ENCODE measurements around the gene CDH13.

DNA sequence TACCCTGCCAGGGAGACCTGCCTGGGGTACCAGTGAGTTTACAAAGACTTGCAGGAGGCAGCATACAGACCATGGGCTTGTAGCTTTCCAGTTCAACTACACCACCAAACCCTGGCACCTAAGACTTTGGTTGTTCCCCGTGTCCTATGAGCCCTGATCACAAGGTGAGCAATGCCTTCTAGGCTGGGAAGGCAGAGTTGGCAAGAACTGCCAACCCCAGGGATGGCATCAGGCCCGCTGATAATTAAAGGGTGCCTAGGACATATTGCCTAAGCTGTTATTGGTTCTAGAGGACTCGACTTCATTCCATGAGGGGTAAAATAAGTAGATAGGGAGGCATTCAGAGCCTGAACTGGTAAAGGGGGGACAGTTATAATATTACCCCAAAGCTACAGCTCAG lies 41.3 kb downstream of the CDH13 start:
- TF ChIP-seq POLR2AphosphoS5 (IDR thresholded peaks at IDR 0.05; ENCODE audit: low read depth) = no peak
- TF ChIP-seq, protein P1, sequence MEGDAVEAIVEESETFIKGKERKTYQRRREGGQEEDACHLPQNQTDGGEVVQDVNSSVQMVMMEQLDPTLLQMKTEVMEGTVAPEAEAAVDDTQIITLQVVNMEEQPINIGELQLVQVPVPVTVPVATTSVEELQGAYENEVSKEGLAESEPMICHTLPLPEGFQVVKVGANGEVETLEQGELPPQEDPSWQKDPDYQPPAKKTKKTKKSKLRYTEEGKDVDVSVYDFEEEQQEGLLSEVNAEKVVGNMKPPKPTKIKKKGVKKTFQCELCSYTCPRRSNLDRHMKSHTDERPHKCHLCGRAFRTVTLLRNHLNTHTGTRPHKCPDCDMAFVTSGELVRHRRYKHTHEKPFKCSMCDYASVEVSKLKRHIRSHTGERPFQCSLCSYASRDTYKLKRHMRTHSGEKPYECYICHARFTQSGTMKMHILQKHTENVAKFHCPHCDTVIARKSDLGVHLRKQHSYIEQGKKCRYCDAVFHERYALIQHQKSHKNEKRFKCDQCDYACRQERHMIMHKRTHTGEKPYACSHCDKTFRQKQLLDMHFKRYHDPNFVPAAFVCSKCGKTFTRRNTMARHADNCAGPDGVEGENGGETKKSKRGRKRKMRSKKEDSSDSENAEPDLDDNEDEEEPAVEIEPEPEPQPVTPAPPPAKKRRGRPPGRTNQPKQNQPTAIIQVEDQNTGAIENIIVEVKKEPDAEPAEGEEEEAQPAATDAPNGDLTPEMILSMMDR (conservative IDR thresholded peaks at IDR 0.05; ENCODE audit: low read depth in 2 of 2) = no peak
- no peak for TF ChIP-seq EZH2 (IDR thresholded peaks at IDR 0.05; ENCODE audit: low read depth, unreplicated experiment)
- TF ChIP-seq ETS1 (IDR thresholded peaks at IDR 0.05) = no peak
- no peak for TF ChIP-seq EZH2phosphoT487 (IDR thresholded peaks at IDR 0.05; ENCODE audit: unreplicated experiment)
- TF ChIP-seq ZNF331 (CRISPR knock-in tag; IDR thresholded peaks at IDR 0.05; ENCODE audit: low read depth) = no peak
- no peak for TF ChIP-seq JUNB (IDR thresholded peaks at IDR 0.05; ENCODE audit: unreplicated experiment)
- no peak for TF ChIP-seq CREB1 (CRISPR knock-in tag; IDR thresholded peaks at IDR 0.05; ENCODE audit: low read depth)
- no peak for TF ChIP-seq REST (IDR thresholded peaks at IDR 0.05; ENCODE audit: unreplicated experiment)
- TF ChIP-seq NANOG (IDR thresholded peaks at IDR 0.05; ENCODE audit: borderline replicate concordance) = no peak

Measured in GM23338 (cell line).